ENCODE data around the gene TTC28.
"Not testable (repeated sequence)": the region's sequence is repeated elsewhere in the genome, so short reads cannot be mapped to it uniquely, and the experiment has no call there.

Gene TTC28

DNA sequence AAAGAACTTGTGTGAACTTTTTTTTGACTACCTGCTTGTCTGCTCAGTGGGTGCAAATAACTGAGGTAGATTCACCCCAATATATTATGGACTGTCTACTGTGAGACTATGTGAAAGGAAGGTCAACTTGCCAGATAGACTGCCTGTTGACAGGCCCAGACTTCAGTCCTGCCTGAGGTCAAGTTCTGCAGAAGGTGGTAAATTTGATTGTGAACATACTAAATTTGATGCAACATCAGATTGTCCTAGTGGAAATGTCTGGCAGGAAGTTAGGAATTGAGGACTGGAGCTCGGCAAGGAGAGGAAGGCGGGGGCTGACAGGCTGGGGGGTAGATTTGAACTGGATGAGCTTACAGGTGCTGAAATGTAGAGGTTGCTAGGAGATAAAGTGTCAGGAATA lies 140.7 kb downstream of the TTC28 start:
- TF ChIP-seq, protein P1, sequence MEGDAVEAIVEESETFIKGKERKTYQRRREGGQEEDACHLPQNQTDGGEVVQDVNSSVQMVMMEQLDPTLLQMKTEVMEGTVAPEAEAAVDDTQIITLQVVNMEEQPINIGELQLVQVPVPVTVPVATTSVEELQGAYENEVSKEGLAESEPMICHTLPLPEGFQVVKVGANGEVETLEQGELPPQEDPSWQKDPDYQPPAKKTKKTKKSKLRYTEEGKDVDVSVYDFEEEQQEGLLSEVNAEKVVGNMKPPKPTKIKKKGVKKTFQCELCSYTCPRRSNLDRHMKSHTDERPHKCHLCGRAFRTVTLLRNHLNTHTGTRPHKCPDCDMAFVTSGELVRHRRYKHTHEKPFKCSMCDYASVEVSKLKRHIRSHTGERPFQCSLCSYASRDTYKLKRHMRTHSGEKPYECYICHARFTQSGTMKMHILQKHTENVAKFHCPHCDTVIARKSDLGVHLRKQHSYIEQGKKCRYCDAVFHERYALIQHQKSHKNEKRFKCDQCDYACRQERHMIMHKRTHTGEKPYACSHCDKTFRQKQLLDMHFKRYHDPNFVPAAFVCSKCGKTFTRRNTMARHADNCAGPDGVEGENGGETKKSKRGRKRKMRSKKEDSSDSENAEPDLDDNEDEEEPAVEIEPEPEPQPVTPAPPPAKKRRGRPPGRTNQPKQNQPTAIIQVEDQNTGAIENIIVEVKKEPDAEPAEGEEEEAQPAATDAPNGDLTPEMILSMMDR (IDR thresholded peaks at IDR 0.05; ENCODE audit: low read depth, low read length, missing control alignments), result no peak
- H3K4me3 ChIP-seq (ENCODE audit: low read depth, low read length), result no peak overlapping the region
- DNase-seq (ENCODE audit: low read depth), result no peak

DNA sequence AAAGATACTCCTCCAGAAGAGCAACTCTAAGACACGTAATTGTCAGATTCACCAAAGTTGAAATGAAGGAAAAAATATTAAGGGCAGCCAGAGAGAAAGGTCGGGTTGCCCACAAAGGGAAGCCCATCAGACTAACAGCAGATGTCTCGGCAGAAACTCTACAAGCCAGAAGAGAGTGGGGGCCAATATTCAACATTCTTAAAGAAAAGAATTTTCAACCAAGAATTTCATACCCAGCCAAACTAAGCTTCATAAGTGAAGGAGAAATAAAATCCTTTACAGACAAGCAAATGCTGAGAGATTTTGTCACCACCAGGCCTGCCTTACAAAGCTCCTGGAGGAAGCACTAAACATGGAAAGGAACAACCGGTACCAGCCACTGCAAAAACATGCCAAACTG lies 149.1 kb downstream of the TTC28 start:
- not testable (repeated sequence) for DNase-seq (ENCODE audit: low read depth); H3K4me3 ChIP-seq (ENCODE audit: low read depth, low read length)

DNA sequence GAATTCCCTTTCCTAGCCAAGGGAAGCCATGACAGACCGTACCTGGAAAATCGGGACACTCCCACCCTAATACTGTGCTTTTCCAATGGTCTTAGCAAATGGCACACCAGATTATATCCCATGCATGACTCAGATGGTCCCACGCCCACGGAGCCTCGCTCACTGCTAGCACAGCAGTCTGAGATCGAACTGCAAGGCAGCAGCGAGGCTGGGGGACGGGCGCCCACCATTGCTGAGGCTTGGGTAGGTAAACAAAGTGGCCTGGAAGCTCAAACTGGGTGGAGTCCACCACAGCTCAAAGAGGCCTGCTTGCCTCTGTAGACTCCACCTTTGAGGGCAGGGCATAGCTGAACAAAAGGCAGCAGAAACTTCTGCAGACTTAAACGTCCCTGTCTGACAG lies 150.5 kb downstream of the TTC28 start:
- not testable (repeated sequence) for H3K4me3 ChIP-seq (ENCODE audit: low read depth, low read length); DNase-seq (ENCODE audit: low read depth)

DNA sequence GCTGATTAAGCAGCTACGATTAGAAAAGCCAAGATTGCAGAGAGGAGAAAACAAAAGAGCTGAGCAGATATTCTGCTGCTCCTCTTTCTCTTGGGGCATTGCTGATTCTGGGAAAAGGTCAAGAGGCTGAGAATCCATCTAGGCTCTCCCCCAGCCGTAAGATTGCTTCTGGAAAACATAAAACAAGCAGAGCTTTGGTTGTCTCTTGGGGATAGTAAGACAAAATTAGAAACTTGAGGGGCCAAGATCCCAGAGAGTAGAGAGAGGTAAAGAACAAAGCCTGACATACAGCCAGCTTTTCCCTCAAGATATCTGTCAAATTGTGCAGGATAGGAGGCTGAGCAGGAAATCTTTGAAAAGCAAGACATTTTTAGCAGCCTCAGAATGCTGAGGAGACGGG lies 158.2 kb downstream of the TTC28 start:
- TF ChIP-seq, protein P1 (IDR thresholded peaks at IDR 0.05; ENCODE audit: low read depth, low read length, missing control alignments), result no peak
- no peak for DNase-seq (ENCODE audit: low read depth)

DNA sequence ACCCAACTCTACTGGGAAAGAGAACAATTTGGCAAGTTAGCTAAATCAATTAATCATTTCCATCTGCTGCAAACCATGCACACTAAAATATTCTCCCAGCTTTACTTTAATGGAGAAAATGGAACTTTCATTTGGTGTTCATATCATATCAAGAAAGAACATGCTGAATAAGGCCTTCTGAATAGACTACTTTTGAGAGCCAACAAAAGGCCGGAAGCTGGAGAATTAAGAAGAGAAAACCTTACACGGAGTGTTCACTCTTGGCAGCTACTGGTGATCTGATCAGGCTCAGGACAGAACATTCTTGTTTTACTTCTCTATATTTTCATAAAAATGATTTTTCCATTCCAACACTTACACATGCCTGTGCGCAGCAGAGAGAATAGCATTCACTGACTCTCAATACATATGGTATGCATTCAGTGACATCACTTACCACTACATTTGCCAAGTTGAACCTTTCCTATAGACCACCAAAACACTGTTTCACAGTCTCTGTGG lies 165.3 kb downstream of the TTC28 start:
- DNase-seq (ENCODE audit: low read depth), result no peak
- no peak overlapping the region for H3K4me3 ChIP-seq (ENCODE audit: low read depth, low read length)
- TF ChIP-seq, protein P1 (IDR thresholded peaks at IDR 0.05; ENCODE audit: low read depth, low read length, missing control alignments), result no peak

More for the DNA sequence above, 158.2 kb downstream of the TTC28 start:
- no peak overlapping the region for H3K4me3 ChIP-seq (ENCODE audit: low read depth, low read length)

DNA sequence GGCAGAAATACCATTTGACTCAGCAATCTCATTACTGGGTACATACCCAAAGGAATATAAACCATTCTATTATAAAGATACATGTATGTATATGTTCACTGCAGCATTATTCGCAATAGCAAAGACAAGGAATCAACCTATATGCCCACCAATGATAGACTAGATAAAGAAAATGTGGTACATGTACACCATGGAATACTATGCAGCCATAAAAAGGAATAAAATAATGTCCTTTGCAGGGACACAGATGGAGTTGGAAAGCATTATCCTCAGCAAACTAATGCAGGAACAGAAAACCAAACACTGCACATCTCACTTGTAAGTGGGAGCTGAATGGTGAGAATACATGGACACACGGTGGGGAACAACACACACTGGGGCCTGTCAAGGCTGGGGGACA lies 167.3 kb downstream of the TTC28 start:
- DNase-seq (ENCODE audit: low read depth); H3K4me3 ChIP-seq (ENCODE audit: low read depth, low read length): not testable (repeated sequence)

DNA sequence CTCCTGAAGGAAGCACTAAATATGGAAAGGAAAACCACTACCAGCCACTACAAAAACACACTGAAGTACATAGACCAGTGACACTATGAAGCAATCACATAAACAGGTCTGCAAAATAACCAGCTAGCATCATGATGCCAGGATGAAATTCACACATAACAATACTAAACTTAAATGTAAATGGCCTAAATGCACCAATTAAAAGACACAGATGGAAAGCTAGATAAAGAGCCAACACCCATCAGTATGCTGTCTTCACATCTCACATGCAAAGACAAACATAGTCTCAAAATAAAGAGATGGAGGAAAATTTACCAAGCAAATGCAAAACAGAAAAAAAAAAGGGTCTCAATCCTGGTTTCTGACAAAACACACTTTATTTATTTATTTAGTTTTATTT lies 171.7 kb downstream of the TTC28 start:
- no peak for DNase-seq (ENCODE audit: low read depth)
- TF ChIP-seq, protein P1 (IDR thresholded peaks at IDR 0.05; ENCODE audit: low read depth, low read length, missing control alignments), result no peak
- no peak overlapping the region for H3K4me3 ChIP-seq (ENCODE audit: low read depth, low read length)

DNA sequence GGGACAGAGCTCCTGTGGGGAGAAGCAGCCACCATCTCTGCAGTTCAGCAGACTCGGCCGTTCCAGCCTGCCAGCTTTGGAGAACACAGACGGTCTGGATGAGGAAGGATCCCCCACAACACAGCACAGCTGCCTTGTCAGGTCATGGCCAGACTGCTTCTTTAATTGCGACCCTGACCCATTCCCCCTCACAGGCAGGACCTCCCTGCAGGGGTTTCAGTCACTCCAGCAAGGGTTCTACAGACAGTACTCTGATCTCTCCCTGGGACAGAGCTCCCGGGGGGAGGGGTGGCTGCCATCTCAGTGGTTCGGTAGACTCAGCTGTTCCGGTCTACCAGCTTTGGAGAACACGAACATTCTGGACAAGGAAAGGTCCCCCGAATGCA lies 173.5 kb downstream of the TTC28 start:
- no peak overlapping the region for H3K4me3 ChIP-seq (ENCODE audit: low read depth, low read length)
- no peak for DNase-seq (ENCODE audit: low read depth)
- TF ChIP-seq, protein P1 (IDR thresholded peaks at IDR 0.05; ENCODE audit: low read depth, low read length, missing control alignments), result no peak
